Esophagus squamous epithelium (tissue), 5 donors: Measurements from ENCODE around the gene TOX2. TPM values are rescaled to one million over a fixed set of nuclear protein-coding genes. Genes with fewer than 3 reads are reported as not detected.
A peak's percentile ranks its signal among the peaks of the same experiment; 100 is the strongest.

Source experiments
- DNase-seq: peaks from one replicate; lab custom pipeline; 2025; lab: John Stamatoyannopoulos, UW
- H3K27ac ChIP-seq, 4 donors: fragments of 200-600 bp; sonication (generic); one replicate each; pipeline ENCODE4 v1.5.1; 2016 to 2019; ENCODE audit warnings: mild to moderate bottlenecking in 1 of 4
- H3K27me3 ChIP-seq, 4 donors: fragments of 200-600 bp; sonication (generic); 1 replicate in 3 of 4; 2 replicates in 1 of 4; pipeline versions ENCODE4 v1.5.1 to v1.6.0; 2017 to 2021; ENCODE audit warnings: antibody characterized with exemption in 1 of 4
- H3K36me3 ChIP-seq, 3 donors: fragments of 200-600 bp; sonication (generic); one replicate each; pipeline ENCODE4 v1.5.1; 2016 to 2019
- H3K4me1 ChIP-seq, 3 donors: fragments of 200-600 bp; sonication (generic); one replicate each; pipeline ENCODE4 v1.5.1; 2017 to 2019
- H3K4me3 ChIP-seq, 4 donors: fragments of 200-600 bp; sonication (generic); 1 replicate in 3 of 4; 2 replicates in 1 of 4; pipeline ENCODE4 v1.5.1; 2016 to 2019; ENCODE audit warnings: mild to moderate bottlenecking in 2 of 4, moderate library complexity in 1 of 4
- H3K9me3 ChIP-seq, 3 donors: fragments of 200-600 bp; sonication (generic); one replicate each; pipeline ENCODE4 v1.5.1; 2016 to 2019
- CTCF ChIP-seq, 6 experiments: fragments of 450-650 bp in 4 of 6; fragments of 200-600 bp in 2 of 6; sonication (generic) in 2 of 6; IDR thresholded peaks; one replicate each; pipeline ENCODE4 v1.5.1; 2016 to 2019; ENCODE audit warnings: antibody characterized with exemption in 6 of 6, mild to moderate bottlenecking in 4 of 6, moderate library complexity in 4 of 6
- POLR2A ChIP-seq, 4 donors: fragments of 450-650 bp; IDR thresholded peaks; one replicate each; pipeline ENCODE4 v1.6.1; 2017; ENCODE audit warnings: antibody characterized with exemption in 4 of 4, mild to moderate bottlenecking in 4 of 4, moderate library complexity in 3 of 4
- WGBS, 2 donors: methylation state at CpG; one replicate each; pipeline ENCODE4 v1.1.5; 2018; 5-methylcytosine and 5-hydroxymethylcytosine counted together
- intact Hi-C: fragments of 100-400 bp; cut with DNase I; formaldehyde crosslinking; loops from one replicate; pipeline ENCODE4 v1.15.0; 2022
- total RNA-seq, 4 donors: library from RNA; depleted of rRNA; stranded (reverse); fragments of >200 nt; gene quantifications; one replicate each; pipeline ENCODE4 v1.1.0, GENCODE V29; 2016
- donor health status: DM: yes; HTN: yes; CAD: no.

Gene TOX2
- total RNA-seq, 4 donors from 2014 or later: 0.99 to 22.9 (median 3.1) TPM

- no peak for DNase-seq
- 32 to 37% methylated on average over 8 to 9 of the region's 10 CpGs for WGBS, 2 donors
- H3K4me1 ChIP-seq: peaks cover 51 to 91% (median 67%) of the 10 kb centered on the region in 3 donors
Measured at GRCh38 chr20:43941476-43942200, 27.0 kb downstream of the TOX2 start.

GRCh38 chr20:43942201-43942590 lies 27.5 kb downstream of the TOX2 start:
- H3K4me3 ChIP-seq: no peak overlapping the region
- peaks cover 48 to 91% (median 61%) of the 10 kb centered on the region in 3 donors for H3K4me1 ChIP-seq
- H3K27me3 ChIP-seq: peaks cover 0 to 43% (median 0%) of the 10 kb centered on the region in 4 donors
- no peak for DNase-seq
- intact Hi-C loops: no loop called here
- H3K27ac ChIP-seq: peak overlapping the region; percentile 21 to 76 (median 58)
- H3K9me3 ChIP-seq: no peaks in the 10 kb centered on the region
- no peaks in the 10 kb centered on the region for H3K36me3 ChIP-seq
- whole genome bisulfite sequencing, 2 donors: 40% methylated on average over 1 of the region's 1 CpG
- TF ChIP-seq POLR2A (IDR thresholded peaks at IDR 0.05) (no peak), CTCF (IDR thresholded peaks at IDR 0.05) (no peak)

More at GRCh38 chr20:43941476-43942200, 27.0 kb downstream of the TOX2 start:
- peak overlapping the region; percentile 21 to 76 (median 58) for H3K27ac ChIP-seq
- no peaks in the 10 kb centered on the region for H3K36me3 ChIP-seq
- no peaks in the 10 kb centered on the region for H3K9me3 ChIP-seq
- no peak overlapping the region for H3K4me3 ChIP-seq
- peaks cover 0 to 39% (median 0%) of the 10 kb centered on the region in 4 donors for H3K27me3 ChIP-seq
- intact Hi-C loops: no loop called here
- TF ChIP-seq POLR2A (IDR thresholded peaks at IDR 0.05) (no peak), CTCF (IDR thresholded peaks at IDR 0.05) (no peak)

- peak overlapping the region in 1 of 4 donors; percentile 18 for H3K4me3 ChIP-seq
- H3K27me3 ChIP-seq: peaks cover 0 to 49% (median 0%) of the 10 kb centered on the region in 4 donors
- no peaks in the 10 kb centered on the region for H3K9me3 ChIP-seq
- TF ChIP-seq CTCF (IDR thresholded peaks at IDR 0.05): no peak
- TF ChIP-seq POLR2A (IDR thresholded peaks at IDR 0.05): no peak
- H3K4me1 ChIP-seq: peaks cover 43 to 91% (median 60%) of the 10 kb centered on the region in 3 donors
- H3K27ac ChIP-seq: peak overlapping the region; percentile 21 to 83 (median 59)
- no peak for DNase-seq
- H3K36me3 ChIP-seq: no peaks in the 10 kb centered on the region
- WGBS, 2 donors: 13 to 23% methylated on average over 5 to 8 of the region's 9 CpGs
- intact Hi-C loops: no loop called here
Measured at GRCh38 chr20:43942667-43943285, 28.1 kb downstream of the TOX2 start.

- Histone ChIP-seq H3K4me1 (peaks cover 34 to 89% (median 51%) of the 10 kb centered on the region in 3 donors), H3K27me3 (peaks cover 0 to 51% (median 0%) of the 10 kb centered on the region in 4 donors)
Measured at GRCh38 chr20:43943725-43944124, 29.1 kb downstream of the TOX2 start.

More at GRCh38 chr20:43943725-43944124, 29.1 kb downstream of the TOX2 start:
- H3K4me3 ChIP-seq: no peak overlapping the region
- no peaks in the 10 kb centered on the region for H3K9me3 ChIP-seq
- intact Hi-C loops: no loop called here
- TF ChIP-seq POLR2A (IDR thresholded peaks at IDR 0.05) (no peak), CTCF (IDR thresholded peaks at IDR 0.05) (no peak)
- no peak overlapping the region for H3K27ac ChIP-seq
- DNase-seq: no peak
- 85 to 86% methylated on average over 5 of the region's 5 CpGs for WGBS, 2 donors
- no peaks in the 10 kb centered on the region for H3K36me3 ChIP-seq
